Right atrium auricular region (tissue), 2 donors: Measurements from ENCODE around the gene LPP. TPM values are rescaled to one million over a fixed set of nuclear protein-coding genes. Genes with fewer than 3 reads are reported as not detected.

ENCODE experiments used
- DNase-seq: peaks from one replicate; pipeline ENCODE4 v3.0.0-alpha.2; 2019; ENCODE audit warnings: low spot score
- H3K27ac ChIP-seq, 2 donors: fragments of 200-600 bp; sonication (generic); 1 replicate in 1 of 2; 2 replicates in 1 of 2; pipeline ENCODE4 v1.5.1; 2016 to 2019
- H3K27me3 ChIP-seq, 2 donors: fragments of 200-600 bp; sonication (generic); one replicate each; pipeline versions ENCODE4 v1.5.1 to v1.6.0; 2017 to 2019
- H3K36me3 ChIP-seq: fragments of 200-600 bp; sonication (generic); one replicate; pipeline ENCODE4 v1.5.1; 2016
- H3K4me1 ChIP-seq, 2 donors: fragments of 200-600 bp; sonication (generic); one replicate each; pipeline versions ENCODE4 v1.5.1 to v1.6.0; 2017 to 2019
- H3K4me3 ChIP-seq, 2 donors: fragments of 200-600 bp; sonication (generic); 1 replicate in 1 of 2; 2 replicates in 1 of 2; pipeline ENCODE4 v1.5.1; 2017 to 2019; ENCODE audit warnings: mild to moderate bottlenecking in 1 of 2, moderate library complexity in 1 of 2
- H3K9me3 ChIP-seq, 2 donors: fragments of 200-600 bp; sonication (generic); one replicate each; pipeline ENCODE4 v1.5.1; 2019
- total RNA-seq, 2 donors: library from RNA; depleted of rRNA; stranded (reverse); fragments of >200 nt; gene quantifications; one replicate each; pipeline ENCODE4 v1.1.0, GENCODE V29; 2016
- TF ChIP-seq, protein P1 (sequence below), 2 donors: fragments of 200-600 bp; sonication (generic); IDR thresholded peaks; one replicate each; pipeline ENCODE4 v1.5.1; 2019; ENCODE audit warnings: antibody characterized with exemption in 2 of 2

LPP gene
- total RNA-seq, 2 donors from 2014 or later = 117 to 186 TPM

DNA sequence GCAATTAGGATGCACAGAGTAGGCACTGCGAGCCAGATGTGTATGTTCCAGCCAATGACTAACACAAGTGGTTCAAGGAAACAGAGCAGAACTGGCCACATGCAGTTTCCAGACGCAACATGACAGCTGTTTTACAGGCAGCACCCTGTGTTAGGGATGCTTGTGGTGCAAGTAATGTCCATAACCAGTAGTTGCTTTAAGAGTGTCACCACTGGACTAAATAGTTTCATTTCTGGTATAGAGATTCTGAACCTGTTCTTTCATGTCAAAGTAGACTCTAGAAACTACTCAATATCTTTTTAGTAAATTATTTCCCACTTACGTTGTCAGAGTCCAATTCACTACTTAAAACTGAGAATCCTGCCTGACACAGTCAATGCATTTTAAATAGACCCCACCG lies 14.5 kb upstream of the LPP start:
- no peak for DNase-seq
- H3K27me3 ChIP-seq = no peaks in the 10 kb centered on the region
- TF ChIP-seq, protein P1, sequence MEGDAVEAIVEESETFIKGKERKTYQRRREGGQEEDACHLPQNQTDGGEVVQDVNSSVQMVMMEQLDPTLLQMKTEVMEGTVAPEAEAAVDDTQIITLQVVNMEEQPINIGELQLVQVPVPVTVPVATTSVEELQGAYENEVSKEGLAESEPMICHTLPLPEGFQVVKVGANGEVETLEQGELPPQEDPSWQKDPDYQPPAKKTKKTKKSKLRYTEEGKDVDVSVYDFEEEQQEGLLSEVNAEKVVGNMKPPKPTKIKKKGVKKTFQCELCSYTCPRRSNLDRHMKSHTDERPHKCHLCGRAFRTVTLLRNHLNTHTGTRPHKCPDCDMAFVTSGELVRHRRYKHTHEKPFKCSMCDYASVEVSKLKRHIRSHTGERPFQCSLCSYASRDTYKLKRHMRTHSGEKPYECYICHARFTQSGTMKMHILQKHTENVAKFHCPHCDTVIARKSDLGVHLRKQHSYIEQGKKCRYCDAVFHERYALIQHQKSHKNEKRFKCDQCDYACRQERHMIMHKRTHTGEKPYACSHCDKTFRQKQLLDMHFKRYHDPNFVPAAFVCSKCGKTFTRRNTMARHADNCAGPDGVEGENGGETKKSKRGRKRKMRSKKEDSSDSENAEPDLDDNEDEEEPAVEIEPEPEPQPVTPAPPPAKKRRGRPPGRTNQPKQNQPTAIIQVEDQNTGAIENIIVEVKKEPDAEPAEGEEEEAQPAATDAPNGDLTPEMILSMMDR (IDR thresholded peaks at IDR 0.05) = no peak

DNA sequence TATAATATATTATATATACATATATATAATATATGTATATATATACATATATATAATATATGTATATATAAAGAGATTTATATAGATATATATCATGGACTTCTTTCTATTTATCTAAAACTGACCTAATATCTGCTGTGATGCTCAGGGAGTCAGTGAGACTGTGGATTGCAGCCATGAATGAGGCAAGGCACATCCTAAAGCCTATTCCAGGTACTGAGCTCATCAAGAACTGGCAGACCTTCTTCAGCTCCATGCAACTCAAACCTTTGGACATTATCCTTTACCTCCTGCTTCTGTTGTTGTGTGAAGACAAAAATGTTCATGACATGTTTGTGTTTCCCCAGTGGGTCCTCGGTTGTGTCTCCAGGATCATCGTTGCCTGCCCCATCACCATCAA lies 7.7 kb upstream of the LPP start:
- Histone ChIP-seq H3K4me1 (no peaks in the 10 kb centered on the region), H3K4me3 (no peak overlapping the region), H3K27me3 (no peaks in the 10 kb centered on the region), H3K27ac (no peak overlapping the region), H3K36me3 (no peaks in the 10 kb centered on the region), H3K9me3 (no peaks in the 10 kb centered on the region)
- TF ChIP-seq, protein P1 (IDR thresholded peaks at IDR 0.05) = no peak
- DNase-seq = no peak

More for the DNA sequence above, 14.5 kb upstream of the LPP start:
- no peaks in the 10 kb centered on the region for H3K4me1 ChIP-seq
- H3K27ac ChIP-seq = no peak overlapping the region
- H3K36me3 ChIP-seq = no peaks in the 10 kb centered on the region
- H3K4me3 ChIP-seq = no peak overlapping the region
- H3K9me3 ChIP-seq = no peaks in the 10 kb centered on the region

DNA sequence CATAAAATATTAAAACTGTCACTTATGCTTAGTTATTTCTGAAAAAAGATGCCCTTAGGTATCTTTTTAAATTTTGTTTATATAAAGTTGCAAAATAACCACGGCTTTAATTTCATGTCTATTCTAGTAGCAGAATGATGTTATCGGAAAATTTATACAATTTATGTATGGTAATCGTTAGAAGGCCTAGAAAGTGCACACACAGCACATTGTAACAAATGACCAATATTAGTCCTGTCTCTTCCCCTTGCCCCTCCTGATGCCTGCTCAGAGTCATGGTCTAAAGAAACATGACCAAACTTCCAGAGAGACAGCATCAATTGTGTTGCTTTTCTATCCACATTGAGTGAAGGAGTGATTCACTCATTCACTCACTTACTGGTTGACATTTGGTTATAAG lies 6.2 kb upstream of the LPP start:
- DNase-seq = no peak

DNA sequence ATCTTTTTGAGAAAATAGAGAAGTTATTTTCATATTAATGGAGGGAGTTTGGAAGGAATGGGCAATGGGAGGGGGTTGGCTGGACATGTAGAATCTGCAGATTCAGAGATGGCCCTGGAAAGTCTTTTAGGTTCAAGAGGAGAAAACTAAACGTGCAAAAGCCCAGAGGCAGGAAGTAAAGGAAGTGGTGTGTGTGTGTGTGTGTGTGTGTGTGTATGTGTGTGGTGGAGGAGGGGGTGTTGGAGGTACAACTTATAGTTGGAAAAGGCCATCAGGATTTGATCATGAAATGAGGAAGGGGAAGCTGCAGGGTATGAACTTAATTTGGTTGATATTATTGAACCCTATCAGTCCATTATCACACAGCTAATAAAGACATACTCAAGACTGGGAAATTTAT lies 5.6 kb upstream of the LPP start:
- H3K4me3 ChIP-seq = no peak overlapping the region
- no peak overlapping the region for H3K27ac ChIP-seq
- no peaks in the 10 kb centered on the region for H3K27me3 ChIP-seq
- no peaks in the 10 kb centered on the region for H3K36me3 ChIP-seq
- no peak for DNase-seq
- TF ChIP-seq, protein P1 (IDR thresholded peaks at IDR 0.05) = no peak
- no peaks in the 10 kb centered on the region for H3K9me3 ChIP-seq
- peaks cover 0 to 15% of the 10 kb centered on the region in 2 donors for H3K4me1 ChIP-seq

More for the DNA sequence above, 6.2 kb upstream of the LPP start:
- Histone ChIP-seq H3K36me3 (no peaks in the 10 kb centered on the region), H3K9me3 (no peaks in the 10 kb centered on the region), H3K27ac (no peak overlapping the region), H3K4me3 (no peak overlapping the region), H3K27me3 (no peaks in the 10 kb centered on the region), H3K4me1 (peaks cover 0 to 9% of the 10 kb centered on the region in 2 donors)
- TF ChIP-seq, protein P1 (IDR thresholded peaks at IDR 0.05) = no peak

DNA sequence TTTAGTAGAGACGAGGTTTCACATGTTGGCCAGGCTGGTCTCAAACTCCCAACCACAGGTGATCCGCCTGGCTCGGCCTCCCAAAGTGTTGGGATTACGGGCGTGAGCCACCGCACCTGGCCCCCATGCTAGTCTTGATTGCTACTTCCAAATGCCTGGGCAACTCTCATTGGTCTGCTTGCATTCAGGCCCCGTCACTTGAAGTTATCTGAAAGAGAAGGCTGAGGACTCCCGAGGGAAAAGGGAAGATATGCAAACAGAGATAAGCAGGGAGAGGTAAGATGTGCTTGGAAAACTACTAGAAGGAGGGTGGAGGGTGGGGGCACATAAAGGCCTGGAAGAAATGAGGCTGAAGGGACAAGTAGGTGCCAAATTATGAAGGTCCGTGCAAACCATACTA lies 4.4 kb upstream of the LPP start:
- no peak overlapping the region for H3K4me3 ChIP-seq
- H3K9me3 ChIP-seq = no peaks in the 10 kb centered on the region
- H3K27ac ChIP-seq = no peak overlapping the region
- peaks cover 0 to 15% of the 10 kb centered on the region in 2 donors for H3K4me1 ChIP-seq
- H3K27me3 ChIP-seq = no peaks in the 10 kb centered on the region
- H3K36me3 ChIP-seq = no peaks in the 10 kb centered on the region
- TF ChIP-seq, protein P1 (IDR thresholded peaks at IDR 0.05) = no peak
- no peak for DNase-seq

DNA sequence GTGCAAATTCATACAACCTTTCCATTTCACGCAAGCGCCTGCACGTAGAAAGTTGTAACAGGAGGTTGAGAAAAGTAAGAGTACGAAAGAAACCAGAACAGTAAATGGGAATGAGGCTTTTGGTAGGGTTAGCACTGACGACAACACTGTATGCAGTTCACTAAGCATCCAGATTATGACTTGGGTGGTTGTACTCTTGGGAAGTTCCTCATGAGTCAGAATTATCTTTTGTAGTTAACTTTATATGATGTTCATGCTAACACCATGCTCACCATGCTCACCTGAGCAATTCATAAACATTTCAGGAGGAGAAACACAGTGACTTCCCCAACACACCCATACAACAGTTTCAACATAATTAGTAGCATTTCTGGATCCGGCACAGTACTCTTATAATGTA lies 3.0 kb upstream of the LPP start:
- H3K4me3 ChIP-seq = no peak overlapping the region
- H3K27ac ChIP-seq = peak overlapping the region in 1 of 2 donors; percentile 17
- no peaks in the 10 kb centered on the region for H3K36me3 ChIP-seq
- peaks cover 0 to 28% of the 10 kb centered on the region in 2 donors for H3K4me1 ChIP-seq
- H3K27me3 ChIP-seq = no peaks in the 10 kb centered on the region
- TF ChIP-seq, protein P1 (IDR thresholded peaks at IDR 0.05) = no peak
- DNase-seq = no peak
- H3K9me3 ChIP-seq = no peaks in the 10 kb centered on the region
